Measurements from ENCODE around the gene DPH2.

DPH2 gene

GRCh38 chr1:43945674-43946235 lies 24.1 kb upstream of the DPH2 start:
- DNase-seq, result no peak

- peak; percentile 90 to 93 for DNase-seq
Observed at GRCh38 chr1:43946236-43947060, 23.4 kb upstream of the DPH2 start, which contains the start of gene IPO13. Gene IPO13 (plus strand): TSS chr1:43946950. CDS start chr1:43947601, 651 bp downstream.

- DNase-seq, result no peak
Observed at GRCh38 chr1:43947061-43947873, 22.5 kb upstream of the DPH2 start.

GRCh38 chr1:43947874-43948437 lies 21.9 kb upstream of the DPH2 start:
- DNase-seq, result no peak

- DNase-seq, result no peak
Observed at GRCh38 chr1:43949678-43950077, 20.1 kb upstream of the DPH2 start.

GRCh38 chr1:43951021-43951985 lies 18.5 kb upstream of the DPH2 start:
- DNase-seq, result no peak

GRCh38 chr1:43952731-43953346 lies 17.0 kb upstream of the DPH2 start:
- no peak for DNase-seq

GRCh38 chr1:43953361-43953760 lies 16.4 kb upstream of the DPH2 start:
- DNase-seq, result no peak

GRCh38 chr1:43954036-43954435 lies 15.8 kb upstream of the DPH2 start:
- no peak for DNase-seq

GRCh38 chr1:43956234-43956633 lies 13.6 kb upstream of the DPH2 start:
- DNase-seq, result no peak

GRCh38 chr1:43957407-43958040 lies 12.3 kb upstream of the DPH2 start:
- no peak for DNase-seq

- DNase-seq, result no peak
Observed at GRCh38 chr1:43958351-43959255, 11.2 kb upstream of the DPH2 start.

GRCh38 chr1:43960798-43961197 lies 9.0 kb upstream of the DPH2 start:
- no peak for DNase-seq

- DNase-seq, result no peak
Observed at GRCh38 chr1:43961692-43962091, 8.1 kb upstream of the DPH2 start.

- no peak for DNase-seq
Observed at GRCh38 chr1:43962324-43962723, 7.5 kb upstream of the DPH2 start.

- no peak for DNase-seq
Observed at GRCh38 chr1:43963006-43963405, 6.8 kb upstream of the DPH2 start.

- no peak for DNase-seq
Observed at GRCh38 chr1:43963890-43964289, 5.9 kb upstream of the DPH2 start.

GRCh38 chr1:43965316-43965715 lies 4.5 kb upstream of the DPH2 start:
- DNase-seq, result no peak

GRCh38 chr1:43968348-43968948 lies 1.4 kb upstream of the DPH2 start:
- peak; percentile 27 to 29 for DNase-seq

GRCh38 chr1:43969416-43969745 lies 429 bp upstream of the DPH2 start:
- no peak for DNase-seq

Measured in AML-193 (cell line).